Choroid plexus epithelial cell (primary cell): ENCODE results near the gene RAB24.

Source experiments
- DNase-seq: peaks from one replicate; pipeline ENCODE4 v3.0.0-alpha.2; 2010; ENCODE audit warnings: low read depth
- H3K4me3 ChIP-seq: 2 replicates; pipeline ENCODE4 v1.5.1; 2011; ENCODE audit warnings: low read depth, mild to moderate bottlenecking, control low read depth, low read length, moderate library complexity
- TF ChIP-seq, protein P1 (sequence below): conservative IDR thresholded peaks from 2 replicates; pipeline ENCODE4 v1.5.1; 2011; ENCODE audit warnings: low read depth, mild to moderate bottlenecking, control low read depth, inconsistent platforms, low read length, moderate library complexity

RAB24 gene

DNA sequence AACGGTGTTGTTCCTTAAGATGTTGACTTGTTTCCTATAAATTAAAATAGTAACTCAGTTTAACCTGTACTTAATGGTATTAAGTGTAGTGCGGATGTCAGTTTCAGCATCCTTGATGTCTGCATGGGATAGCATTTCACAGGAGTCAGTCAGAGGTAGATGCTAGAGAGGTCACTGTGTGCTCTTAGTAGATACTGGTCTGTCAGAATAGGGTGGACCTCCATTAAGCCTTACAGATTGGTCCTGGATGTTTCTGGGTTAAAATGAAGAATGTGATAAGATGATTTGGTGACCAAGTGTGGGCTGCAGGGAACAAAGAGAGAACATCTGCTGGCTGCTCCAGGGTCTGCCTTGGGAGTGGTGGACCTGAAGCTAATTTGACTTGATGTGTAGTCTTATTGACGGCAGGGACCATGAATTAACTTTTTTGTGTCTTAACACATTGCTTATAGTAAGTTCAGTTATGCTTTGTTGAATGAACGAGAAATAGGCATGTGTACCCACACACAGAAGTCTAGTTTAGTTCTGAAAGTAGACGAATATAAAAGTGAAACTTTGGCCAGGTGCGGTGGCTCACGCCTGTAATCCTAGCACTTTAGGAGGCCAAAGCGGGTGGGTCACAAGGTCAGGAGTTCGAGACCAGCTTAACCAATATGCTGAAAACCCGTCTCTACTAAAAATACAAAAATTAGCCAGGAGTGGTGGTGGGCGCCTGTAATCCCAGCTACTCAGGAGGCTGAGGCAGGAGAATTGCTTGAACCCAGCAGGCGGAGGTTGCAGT, 12.5 kb downstream of the RAB24 start:
- H3K4me3 ChIP-seq, result no peak overlapping the region
- DNase-seq, result no peak
- TF ChIP-seq, protein P1, sequence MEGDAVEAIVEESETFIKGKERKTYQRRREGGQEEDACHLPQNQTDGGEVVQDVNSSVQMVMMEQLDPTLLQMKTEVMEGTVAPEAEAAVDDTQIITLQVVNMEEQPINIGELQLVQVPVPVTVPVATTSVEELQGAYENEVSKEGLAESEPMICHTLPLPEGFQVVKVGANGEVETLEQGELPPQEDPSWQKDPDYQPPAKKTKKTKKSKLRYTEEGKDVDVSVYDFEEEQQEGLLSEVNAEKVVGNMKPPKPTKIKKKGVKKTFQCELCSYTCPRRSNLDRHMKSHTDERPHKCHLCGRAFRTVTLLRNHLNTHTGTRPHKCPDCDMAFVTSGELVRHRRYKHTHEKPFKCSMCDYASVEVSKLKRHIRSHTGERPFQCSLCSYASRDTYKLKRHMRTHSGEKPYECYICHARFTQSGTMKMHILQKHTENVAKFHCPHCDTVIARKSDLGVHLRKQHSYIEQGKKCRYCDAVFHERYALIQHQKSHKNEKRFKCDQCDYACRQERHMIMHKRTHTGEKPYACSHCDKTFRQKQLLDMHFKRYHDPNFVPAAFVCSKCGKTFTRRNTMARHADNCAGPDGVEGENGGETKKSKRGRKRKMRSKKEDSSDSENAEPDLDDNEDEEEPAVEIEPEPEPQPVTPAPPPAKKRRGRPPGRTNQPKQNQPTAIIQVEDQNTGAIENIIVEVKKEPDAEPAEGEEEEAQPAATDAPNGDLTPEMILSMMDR, result no peak

DNA sequence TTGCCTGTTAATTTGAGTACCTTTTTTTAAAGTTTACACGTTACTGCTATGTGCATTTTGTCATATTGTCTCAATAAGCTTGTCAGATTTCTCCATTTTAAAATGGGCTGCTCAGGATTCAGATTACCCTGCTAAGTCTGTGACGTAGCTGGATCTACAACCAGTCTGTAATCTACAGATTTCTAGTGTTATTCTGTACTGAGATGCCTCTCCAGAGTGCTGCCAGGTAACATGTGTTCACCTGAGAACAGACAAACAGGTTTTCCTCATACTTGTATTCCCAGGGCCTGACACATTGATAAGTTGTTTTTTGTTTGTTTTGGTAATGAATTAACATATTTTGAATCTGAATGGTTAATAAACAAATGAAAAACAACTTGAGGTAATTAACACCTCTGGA, 15.3 kb downstream of the RAB24 start:
- H3K4me3 ChIP-seq, result no peak overlapping the region
- no peak for DNase-seq
- TF ChIP-seq, protein P1, result no peak

DNA sequence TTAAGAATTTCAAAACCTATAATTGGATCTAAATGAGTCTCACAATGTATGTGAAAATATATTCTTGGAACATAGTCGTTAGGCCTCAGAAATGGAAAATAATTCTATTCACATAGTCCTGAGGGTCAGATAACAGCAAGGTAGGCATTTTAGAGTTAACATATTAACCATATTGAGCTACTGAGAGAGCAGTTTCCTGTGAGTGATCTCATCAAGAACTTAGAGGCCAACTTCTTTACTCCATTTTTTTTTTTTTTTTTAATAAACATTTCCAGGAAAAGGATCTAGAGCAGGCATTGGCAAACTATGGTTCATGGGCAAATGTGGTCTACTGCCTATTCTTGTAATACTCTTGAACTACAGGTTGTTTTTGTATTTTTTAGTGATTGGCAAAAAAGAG, 26.6 kb downstream of the RAB24 start:
- TF ChIP-seq, protein P1, result no peak
- no peak overlapping the region for H3K4me3 ChIP-seq
- peak; percentile 23 for DNase-seq

DNA sequence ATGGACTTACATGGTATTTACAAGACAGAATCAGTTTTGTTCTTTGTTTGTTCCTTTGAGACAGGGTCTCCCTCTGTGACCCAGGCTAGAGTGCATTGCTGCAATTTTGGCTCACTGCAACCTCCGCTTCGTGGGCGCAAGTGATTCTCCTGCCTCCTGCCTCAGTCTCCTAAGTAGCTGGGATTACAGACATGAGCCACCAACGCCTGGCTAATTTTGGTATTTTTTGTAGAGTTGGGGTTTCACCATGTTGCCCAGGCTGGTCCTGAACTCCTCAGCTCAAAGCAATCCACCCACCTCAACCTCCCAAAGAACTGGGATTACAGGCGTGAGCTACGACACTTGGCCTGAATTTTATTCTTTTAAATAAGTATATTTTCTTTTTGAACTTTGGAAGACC, 27.6 kb downstream of the RAB24 start:
- no peak for DNase-seq
- TF ChIP-seq, protein P1, result no peak
- H3K4me3 ChIP-seq, result no peak overlapping the region

DNA sequence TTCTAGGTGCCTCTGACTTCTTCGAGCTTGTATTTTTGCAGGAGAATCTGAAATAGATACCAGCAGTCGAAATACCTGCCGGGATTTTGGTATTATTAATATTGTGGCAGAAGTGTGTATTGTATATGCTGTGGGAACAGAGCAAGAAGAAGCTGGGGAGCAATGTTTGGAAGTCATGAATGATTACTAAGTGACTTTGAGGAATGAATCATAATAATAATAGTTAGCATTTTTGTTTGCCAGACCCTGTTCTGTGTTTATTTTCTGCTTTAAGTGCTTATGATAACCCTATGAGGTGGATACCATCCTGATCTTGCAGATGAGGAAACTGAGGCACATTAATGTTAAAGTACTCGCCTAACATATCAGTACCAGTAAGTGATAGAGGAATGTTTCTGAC, 32.4 kb downstream of the RAB24 start:
- DNase-seq, result peak; percentile 15
- TF ChIP-seq, protein P1, result no peak
- no peak overlapping the region for H3K4me3 ChIP-seq

DNA sequence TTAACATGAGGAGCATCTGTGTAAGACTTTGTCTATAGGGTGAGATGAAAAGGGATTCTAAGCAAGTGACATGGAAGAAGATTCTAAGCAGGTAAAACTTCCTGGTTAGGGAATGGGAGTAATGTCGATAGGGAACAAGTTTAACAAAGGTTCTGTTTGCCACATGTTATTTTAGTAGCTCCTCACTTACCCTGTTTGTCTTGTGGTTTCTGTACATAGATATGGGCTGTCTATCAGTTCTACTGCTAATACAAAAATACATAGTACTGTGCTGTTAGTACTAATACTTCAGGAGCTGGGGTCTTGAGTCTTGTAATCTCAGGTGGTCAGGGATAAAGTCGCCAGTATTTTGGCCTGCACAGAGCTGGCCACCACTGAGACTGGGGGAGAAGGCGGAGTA, 32.9 kb downstream of the RAB24 start:
- no peak overlapping the region for H3K4me3 ChIP-seq
- TF ChIP-seq, protein P1, result no peak
- DNase-seq, result no peak

DNA sequence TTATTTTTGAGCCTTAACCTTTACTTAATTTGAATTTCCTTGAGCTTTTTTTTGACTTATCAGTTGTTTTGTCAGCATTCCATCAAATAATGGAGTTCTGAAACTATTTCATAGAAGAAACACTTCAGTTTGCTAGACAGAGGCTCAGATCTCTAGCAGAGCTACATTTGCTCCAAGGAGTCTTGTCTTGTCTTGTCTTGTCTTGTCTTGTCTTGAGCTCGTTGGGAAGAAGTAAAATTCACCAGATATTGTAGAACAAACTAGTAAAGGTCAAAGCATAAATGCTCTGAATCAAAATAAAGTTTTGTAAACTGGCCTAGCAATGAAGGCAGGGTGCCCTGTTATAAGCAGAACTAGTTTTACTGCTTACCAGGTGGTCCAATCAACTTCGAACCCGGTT, 33.5 kb downstream of the RAB24 start:
- no peak overlapping the region for H3K4me3 ChIP-seq
- DNase-seq, result no peak
- TF ChIP-seq, protein P1, result no peak
